T follicular helper cell (primary cell): ENCODE measurements around the gene MARCHF10.

Experiments
- DNase-seq: peaks from one replicate; pipeline ENCODE4 v3.0.0-alpha.2; 2020; ENCODE audit warnings: low read depth

MARCHF10 gene

DNA sequence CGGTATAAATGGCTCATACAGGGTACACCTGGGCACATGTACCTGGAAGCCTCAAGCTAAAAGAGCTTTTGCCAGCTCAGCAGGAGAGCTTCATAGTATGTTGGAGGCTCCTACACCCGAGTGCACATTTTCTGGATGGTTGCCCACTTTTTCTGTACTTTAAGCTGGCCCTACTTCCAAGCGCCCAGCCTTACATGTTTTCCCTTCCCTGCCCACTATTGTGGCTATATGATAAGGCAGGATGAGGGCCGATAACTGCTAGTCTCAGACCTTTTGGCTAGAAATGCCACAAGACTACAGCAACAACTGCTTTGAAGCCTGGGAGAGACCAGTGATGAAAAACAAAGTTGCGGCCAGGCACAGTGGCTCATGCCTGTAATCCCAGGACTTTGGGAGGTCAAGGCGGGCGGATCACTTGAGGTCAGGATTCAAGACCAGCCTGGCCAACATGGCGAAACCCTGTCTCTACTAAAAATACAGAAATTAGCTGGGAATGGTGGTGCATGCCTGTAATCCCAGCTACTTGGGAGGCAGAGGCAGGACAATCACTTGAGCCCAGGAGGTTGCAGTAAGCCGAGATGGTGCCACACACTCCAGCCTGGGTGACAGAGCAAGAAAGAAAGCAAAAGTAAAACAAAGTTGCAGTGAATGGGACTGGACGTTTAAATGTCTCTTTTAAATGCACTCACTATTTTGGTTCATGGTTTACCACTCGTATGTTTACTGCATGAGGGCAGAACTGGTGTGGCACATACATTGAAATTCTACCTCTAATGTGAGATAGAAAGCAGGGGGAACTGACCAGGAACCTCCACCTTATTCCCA lies 14.2 kb upstream of the MARCHF10 start:
- no peak for DNase-seq

DNA sequence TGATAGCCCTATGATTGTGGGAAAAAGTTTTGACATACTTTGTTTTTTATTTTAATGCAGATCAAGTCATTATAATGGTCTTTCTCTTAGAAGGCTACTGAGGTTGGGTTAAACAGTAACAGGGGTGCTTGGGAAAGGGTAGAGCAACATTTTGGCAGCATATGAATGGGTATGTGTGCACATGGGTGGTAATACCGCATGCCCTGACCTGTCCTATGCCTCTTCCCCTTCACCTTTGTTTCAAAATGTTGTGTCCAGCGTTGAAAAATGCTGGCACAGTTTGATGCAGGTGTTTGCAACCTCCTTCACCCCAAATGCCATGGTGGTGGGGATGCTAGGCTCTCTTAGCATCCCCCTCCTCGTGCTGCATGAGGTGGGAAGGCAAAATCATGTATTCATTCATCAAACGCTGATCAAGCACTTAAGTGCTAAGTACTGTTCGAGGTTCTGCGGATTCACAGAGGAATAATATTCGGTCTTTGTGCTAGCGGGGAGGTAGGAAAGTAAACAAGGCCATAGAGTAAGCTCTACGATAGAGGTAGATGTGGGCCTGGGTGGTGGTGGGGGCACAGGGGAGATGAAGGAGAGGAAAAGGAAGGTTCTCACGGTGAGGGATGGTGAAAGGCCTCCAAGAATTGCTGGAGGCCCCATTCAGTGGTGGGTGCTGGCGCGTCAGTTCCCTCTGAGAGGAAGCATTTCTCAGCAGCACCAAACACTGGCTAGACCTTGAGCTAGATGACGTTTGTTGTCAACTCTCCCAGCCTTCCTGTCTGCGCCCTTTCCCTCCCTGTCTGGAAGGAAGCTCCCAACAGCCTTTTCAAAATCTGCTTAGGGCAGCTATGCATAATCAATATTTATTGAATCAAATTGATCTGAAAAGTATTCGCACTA lies 13.3 kb upstream of the MARCHF10 start:
- no peak for DNase-seq

DNA sequence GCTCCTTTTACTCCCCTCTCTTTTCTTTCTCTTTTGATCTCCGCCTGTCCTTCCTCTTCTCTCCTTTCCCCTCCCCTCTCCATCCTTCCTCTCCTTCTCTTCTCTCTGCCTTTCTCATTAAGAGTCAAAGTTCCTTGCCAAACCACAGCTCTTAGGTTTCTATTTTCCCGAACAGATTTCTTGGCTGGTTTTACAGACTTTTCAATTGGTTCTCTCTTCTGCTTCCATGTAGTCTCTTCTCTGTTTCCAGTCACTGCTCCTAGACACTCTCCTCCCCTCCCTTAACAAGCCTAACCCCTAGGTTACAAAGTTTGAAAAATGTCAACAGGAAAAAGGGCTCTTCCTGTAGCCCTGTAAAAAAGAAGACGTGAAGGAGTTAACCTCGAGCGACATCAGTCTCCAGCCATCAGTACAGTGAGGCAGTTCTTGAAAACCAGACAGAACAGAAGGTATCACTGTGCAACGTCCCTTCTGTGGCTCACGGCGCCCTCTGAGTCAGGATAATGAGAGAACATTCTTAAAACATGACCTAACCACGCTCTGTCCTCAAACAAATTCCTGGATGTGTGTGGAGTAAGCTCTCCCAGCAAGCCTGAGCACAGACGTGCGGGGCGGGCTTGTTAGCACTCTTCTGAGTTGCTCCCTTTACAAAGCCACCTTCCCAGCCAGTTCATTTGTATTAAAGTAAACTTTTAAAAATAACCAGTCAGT lies 11.6 kb upstream of the MARCHF10 start:
- DNase-seq = no peak

DNA sequence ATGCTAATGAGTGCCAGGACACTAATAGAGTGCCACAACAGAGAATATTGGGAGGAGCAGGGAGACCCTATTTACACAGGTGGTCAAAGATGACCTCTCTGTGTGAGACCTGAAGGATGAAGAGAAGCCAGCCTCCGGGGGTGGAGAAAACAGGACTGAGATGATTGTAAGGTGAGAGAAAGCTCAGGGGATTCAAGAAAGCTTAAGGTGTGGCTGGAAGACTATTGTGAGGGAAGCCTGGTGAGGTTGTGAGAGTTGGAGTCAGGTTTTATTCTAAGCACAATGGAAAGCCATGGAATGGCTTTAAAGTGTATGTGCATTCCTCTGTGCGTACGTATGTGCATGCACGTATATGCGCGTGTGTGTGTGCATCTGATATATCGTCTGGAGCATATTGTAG lies 10.4 kb upstream of the MARCHF10 start:
- DNase-seq = no peak

DNA sequence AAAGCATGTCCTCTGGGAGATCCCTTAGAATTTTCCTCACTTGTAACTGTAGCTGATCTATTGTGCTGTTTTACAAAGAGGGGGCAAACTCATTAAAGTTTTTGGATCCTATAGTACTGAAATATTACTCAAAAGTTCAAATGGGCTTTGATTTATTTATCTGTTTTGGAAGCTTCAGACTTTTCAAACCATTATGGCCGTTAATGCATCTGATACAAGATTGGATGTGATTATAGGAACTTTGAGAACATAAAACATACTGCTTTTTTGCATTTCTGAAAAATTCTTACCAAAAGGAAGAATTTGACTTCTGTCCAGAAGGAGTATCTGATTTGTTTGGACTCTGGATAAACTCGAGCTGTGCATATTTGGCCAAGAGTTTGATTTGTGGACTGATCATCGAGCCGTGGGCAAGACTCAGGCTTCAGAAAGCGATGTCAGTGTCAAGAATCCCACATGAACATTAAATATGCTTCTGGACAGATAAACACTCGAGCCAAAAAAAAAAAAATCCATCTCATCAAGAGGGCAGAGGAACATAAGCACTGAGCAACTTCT lies 8.2 kb upstream of the MARCHF10 start:
- no peak for DNase-seq

DNA sequence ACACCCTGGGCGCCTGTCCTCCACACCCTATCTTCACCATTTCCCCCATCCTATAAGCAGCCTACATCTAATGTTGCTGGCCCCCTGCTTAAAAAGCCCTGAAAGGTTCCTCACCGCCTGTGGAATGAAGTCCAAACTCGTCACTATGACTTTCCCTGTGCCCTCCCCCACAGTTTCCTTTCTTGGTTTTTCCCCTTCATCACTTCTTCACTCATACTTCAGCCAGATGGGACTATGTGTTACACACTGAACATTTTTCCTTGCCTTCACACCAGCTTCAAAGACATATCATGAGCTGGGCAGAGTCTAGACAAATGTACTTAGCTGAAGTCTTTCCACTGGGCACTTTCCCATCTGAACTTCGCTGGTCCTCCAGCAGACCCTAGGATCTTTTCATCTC lies 1.5 kb upstream of the MARCHF10 start:
- no peak for DNase-seq

DNA sequence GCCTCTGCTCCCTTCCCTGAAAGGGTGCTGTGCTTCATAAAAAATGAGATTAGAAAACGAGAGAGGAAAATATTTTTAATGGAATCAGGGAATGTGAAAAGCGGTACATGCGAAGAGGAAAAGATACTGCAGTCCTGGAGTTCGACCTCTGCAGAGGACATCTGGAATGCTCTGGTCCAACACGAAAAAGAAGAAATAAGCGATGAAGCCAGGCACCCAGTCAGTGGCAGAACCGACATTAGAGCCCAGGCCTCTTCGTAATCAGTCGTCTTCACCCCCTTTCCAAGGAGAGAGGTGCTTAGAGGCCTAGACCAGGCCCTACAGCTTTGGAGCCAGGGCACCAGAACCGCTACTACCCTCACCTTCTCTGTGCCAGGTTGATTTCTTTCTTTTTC lies 459 bp upstream of the MARCHF10 start:
- DNase-seq = no peak

DNA sequence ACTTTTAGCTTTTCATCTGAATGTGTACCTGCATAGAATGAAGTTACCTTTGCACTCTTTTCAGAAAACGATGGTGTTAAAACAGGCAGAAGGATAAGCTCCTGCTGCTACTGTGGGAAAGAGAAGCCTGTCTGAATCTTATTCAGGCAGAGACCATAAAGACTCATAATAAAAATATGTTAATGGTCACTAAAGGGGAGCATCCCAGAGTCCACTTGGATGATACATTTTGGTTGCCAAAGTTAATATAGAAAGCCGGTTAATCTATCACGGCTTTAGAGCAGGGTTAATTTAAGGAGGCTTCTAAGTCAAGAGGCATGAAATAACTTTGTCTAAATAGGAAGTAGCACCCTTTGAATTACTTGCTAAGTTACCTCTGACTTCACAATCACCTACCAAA lies 2.9 kb downstream of the MARCHF10 start:
- DNase-seq = no peak

DNA sequence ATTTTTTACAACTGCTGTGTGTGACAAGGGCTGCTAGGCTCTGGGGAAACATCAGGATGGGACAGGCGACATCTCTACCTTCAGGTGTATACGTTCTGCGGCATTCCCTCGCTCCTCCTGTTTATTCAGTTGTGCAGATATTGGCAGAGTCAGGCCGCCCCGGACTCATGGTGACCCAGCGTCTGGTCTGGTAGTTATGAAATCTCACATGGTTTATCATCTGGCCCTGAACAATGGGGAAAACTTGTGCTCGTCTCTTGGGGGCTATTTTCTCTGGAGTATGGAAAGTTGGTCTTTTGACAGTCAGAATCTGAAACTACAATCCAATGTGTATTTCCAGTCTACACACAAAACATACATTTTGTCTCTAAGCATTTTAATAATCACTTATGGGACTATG lies 3.3 kb downstream of the MARCHF10 start:
- DNase-seq = no peak

DNA sequence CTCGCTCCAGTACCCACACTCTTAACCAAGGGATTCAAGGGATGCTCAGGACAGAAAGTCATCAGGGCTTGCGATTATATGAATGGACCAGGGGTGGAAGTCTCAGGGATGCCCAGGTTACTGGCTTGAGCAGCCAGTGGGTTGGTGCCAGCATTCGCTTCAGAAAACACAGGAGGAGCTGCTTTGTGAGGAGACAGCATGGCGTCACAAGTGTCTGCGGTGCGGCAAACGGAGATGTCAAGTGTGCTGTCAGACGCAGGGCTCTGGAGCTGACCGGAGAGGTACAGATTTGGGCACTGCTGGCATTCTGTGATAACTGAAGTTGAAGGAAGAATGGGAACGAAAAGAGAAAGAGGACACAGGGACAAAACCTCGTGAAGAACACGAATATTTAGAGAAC lies 4.1 kb downstream of the MARCHF10 start:
- no peak for DNase-seq

DNA sequence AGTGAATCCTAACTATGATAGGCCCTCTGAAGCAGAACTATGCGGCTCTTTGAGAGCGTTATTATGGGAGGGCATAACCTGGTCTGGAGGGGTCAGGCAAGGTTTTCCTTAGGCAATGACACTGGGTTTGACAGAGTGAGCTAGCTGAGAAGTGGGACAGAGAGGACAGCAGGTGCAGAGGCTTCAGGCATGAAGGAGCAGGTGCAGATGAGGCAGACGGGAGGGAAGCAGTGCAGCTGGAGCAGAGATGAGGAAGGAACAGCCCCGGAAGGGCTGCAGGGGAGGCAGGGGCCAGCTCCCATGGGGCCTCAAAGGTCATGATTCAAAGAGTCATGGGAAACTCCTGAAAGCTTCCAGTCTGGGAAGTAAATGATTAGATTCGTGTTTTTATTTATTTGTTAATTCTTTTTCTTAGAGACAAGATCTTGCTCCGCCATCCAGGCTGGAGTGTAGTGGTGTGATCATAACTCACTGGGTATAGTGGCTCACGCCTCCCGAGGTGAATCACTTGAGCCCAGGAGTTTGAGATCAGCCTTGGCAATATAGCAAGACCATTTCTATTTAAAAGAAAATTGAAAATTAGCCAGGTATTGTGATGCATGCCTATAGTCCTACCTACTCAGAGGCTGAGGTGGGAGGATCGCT lies 5.4 kb downstream of the MARCHF10 start:
- no peak for DNase-seq

DNA sequence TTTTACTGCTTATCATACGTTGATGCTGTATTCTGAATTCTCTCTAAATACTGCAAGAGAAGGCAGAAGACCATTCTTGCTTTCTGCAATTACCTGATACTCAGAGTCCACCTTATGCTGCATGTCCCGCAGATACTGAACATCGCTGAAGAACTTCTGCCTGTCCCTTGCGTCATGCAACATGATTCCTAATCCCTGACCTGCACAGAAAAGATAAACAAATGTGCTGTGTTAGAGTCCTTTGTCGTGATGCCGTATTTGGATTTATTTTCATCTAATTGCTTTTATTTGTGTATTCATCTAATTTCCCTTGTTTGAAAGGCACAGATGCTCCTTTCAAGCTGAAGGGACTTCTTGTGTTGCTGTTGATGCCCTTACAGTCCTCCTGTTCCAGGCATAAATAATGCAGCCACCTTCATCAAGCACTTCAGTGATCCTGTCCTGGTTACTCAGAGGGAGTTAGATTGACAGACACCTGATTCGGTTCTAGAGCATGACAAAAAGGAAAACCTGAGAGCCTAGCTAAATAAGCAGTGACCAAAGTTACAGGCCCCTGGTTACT lies 6.5 kb downstream of the MARCHF10 start:
- no peak for DNase-seq

DNA sequence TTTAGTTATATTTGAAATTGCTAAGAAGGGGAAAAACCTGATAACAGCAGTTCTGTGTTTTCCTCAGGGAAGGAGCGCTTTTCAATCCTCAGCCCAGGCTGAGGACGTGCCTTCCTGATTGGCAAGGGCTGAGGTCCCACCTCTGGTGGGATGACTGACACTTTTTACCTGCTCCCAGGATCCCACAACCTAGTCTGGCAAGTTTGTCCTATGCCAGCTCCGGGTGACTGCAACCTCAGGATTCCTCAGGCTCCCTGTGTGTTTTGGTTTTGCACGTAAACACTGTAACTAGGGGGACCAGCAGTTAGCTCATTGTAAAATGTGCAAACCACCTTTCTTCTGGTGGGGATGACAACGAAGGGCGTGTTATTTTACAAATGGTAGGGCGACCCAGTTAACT lies 7.5 kb downstream of the MARCHF10 start:
- DNase-seq = no peak

DNA sequence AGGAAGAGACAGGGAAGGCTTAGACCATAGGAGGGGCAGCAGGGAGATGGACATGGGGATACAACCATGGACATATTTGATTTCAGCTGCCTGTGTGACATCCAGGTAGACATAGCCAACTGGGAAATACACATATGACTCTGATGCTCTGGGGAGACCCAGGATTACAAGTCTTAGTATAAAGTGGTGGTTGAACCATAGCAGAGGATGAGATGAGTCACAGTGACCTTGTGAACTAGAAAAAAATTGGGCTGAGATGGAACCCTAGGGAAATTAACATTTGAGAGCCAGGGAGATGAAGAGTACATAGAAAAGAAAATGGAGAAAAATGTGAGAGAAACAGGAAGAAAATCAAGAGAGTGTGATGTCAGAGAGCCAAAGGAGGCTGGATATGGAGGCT lies 10.2 kb downstream of the MARCHF10 start:
- no peak for DNase-seq

DNA sequence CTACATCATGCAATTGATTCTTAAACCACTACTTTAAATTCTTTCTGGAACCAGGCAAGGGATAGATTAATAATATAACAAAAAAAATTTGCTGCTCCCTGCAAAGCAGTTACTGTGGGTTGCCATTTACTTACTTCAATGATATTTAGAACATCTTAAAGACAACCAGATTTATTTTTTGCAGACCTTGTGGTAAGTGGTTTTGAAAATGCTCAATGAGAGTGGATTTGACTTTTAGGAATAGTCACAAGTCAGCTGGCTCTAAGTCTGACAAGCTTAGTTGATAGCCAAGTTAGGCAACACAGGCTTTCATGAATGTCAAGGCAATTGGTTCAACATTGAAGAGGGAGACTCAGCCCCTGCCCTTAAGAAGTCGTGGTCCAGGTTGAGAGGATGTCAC lies 11.8 kb downstream of the MARCHF10 start:
- DNase-seq = no peak

DNA sequence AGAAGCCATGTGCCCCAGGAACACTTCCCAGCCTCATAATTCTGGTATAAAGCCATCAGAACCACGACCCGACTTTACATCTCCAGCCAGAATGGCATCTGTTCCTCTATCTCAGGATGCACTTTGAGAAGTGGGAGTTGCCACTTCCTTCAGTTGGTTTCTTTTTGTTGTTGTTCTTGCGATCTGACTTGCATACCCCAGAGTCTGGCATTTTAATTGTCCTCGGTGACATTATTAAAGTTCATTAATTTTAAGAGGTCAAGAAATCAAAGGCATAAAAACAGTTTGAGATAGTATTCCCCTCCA lies 13.5 kb downstream of the MARCHF10 start:
- no peak for DNase-seq

DNA sequence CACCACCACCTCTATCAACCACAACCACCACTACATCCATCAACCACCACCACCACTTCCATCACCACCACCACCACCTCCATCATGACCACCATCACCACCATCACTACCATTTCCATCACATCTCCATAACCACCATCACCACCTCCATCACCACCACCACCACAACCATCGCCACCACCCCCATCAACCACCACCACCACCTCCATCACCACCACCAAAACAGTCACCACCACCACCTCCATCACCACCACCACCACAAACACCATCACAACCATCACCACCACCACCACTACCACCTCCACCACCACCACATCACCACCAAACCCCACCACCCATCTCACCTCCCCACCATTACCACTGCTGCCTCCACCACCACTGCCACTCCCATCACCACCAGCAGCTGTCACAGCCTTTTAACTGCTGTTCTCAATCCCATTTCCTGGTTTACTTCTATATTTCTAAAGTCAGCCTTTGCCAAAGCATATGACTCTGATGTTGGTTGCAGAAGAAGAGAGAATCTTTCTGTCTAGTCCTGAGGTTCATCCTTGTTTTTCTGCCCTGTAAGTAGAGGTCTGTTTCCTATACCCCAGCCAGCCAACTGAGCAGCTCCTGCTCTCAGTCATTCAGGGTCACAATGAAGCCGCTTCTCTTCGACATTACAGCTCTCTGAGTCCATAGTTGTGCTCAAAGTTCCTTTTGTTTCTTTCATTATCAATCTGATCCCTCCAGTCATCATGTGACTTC lies 14.0 kb downstream of the MARCHF10 start:
- no peak for DNase-seq

DNA sequence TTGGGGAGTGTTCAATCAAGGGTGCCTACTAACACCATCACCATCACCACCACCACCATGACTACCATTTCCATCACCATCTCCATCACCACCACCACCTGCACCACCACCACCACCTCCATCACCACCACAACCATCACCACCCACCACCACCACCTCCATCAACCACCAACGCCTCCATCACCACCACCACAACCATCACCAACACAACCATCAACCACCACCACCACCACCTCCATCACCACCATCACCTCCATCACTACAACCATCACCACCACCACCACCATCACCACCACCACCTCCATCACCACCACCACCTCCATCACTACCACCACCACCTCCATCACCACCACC lies 15.7 kb downstream of the MARCHF10 start:
- no peak for DNase-seq

DNA sequence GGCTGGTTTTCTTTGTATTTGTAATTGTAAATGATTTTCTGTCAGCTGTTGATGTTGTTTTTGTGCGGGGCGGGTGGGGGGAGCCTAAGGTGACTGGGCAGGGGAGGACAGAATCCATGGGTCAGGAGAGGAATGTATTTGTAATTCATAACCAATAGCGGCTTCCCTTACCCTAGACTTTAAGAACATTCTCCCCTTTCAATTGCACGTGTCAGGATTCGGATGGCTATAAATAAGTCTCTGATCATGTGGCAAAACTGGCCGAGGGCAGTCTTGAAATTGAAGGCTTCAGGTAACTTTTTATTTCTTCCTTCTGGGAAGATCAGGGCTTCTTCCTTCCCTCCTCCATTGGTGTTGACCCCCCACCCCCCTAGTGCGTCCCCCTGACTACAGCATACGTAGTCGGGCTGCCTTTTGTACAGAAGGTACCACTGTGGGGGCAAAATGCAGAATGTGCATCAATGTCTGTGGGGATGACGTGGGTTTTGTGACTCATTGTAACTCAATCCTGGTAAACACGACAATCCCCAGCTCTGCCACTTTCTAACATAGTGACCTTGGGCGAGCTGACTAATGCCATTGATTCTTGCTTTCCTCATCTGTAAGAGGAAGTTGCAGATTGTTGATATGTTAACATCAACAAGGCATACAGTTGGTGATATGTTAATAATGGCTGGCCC lies 16.2 kb downstream of the MARCHF10 start:
- no peak for DNase-seq

DNA sequence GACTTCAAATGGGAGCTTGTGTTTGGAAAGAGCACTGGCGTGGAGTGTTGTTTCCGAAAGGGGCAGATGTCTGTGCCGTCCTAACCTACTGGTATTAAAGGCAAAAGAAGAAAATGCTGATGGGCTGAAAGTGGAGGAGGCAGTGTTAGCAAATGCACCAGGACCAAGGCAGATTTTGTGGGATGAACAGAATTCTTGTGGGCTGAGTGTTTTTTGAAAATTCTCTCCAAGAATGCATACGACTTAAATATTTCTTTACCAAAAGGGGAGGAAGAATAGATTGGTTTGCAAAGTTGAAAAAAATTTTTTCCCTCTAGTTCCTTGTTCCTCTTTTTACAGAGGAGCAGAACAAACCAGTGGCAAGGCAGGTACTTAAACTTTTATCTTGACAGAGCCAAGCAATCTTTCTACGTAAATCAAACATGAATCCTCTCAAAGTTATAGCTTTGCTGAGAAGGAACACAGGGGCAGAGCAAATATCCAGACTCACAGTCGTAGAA lies 16.8 kb downstream of the MARCHF10 start:
- no peak for DNase-seq
